Common myeloid progenitor, CD34-positive (primary cell): Measurements from ENCODE around the gene MTCH2.

ENCODE experiments used
- CTCF ChIA-PET: fragments of 350-600 bp; sonication (Branson Sonifier 250); formaldehyde crosslinking; loops from one replicate; lab custom pipeline; 2021; ENCODE audit warnings: antibody characterized with exemption; lab: Charles Lee
- POLR2A ChIA-PET: fragments of 350-600 bp; sonication (Branson Sonifier 250); formaldehyde crosslinking; loops from one replicate; lab custom pipeline; 2021; ENCODE audit warnings: antibody characterized with exemption; lab: Charles Lee
- DNase-seq, 3 donors: peaks; one replicate each; pipeline versions ENCODE4 v3.0.0 to v3.0.0-alpha.2; 2013
- H3K27ac ChIP-seq, 2 experiments: 1 replicate in 1 of 2; 2 replicates in 1 of 2; pipeline ENCODE4 v1.7.0; 2013; ENCODE audit warnings: inconsistent platforms in 2 of 2, low read length in 2 of 2, mild to moderate bottlenecking in 2 of 2, low read depth in 1 of 2, moderate library complexity in 1 of 2; ENCODE audit not compliant: severe bottlenecking in 2 of 2, insufficient read depth in 1 of 2, poor library complexity in 1 of 2
- H3K27me3 ChIP-seq, 5 experiments: replicated peaks in 2 of 5; 1 replicate in 3 of 5; 2 replicates in 2 of 5; pipeline versions ENCODE4 v1.6.1 to v1.7.0; 2013; ENCODE audit warnings: low read length in 4 of 5, mild to moderate bottlenecking in 2 of 5, moderate library complexity in 2 of 5, inconsistent platforms in 1 of 5; ENCODE audit not compliant: insufficient read depth in 5 of 5, control insufficient read depth in 4 of 5
- H3K36me3 ChIP-seq, 4 experiments: 1 replicate in 2 of 4; 2 replicates in 2 of 4; pipeline versions ENCODE4 v1.6.1 to v1.7.0; 2013; ENCODE audit warnings: low read length in 3 of 4, control low read depth in 1 of 4, mild to moderate bottlenecking in 1 of 4; ENCODE audit not compliant: control insufficient read depth in 4 of 4, insufficient read depth in 4 of 4
- H3K4me1 ChIP-seq, 4 experiments: 1 replicate in 3 of 4; 2 replicates in 1 of 4; pipeline versions ENCODE4 v1.6.1 to v1.7.1; 2013; ENCODE audit warnings: low read length in 3 of 4, mild to moderate bottlenecking in 3 of 4, control low read depth in 1 of 4, inconsistent platforms in 1 of 4, moderate library complexity in 1 of 4; ENCODE audit not compliant: control insufficient read depth in 4 of 4, insufficient read depth in 4 of 4; ENCODE audit errors: control extremely low read depth in 1 of 4
- H3K4me3 ChIP-seq, 7 experiments: 1 replicate in 4 of 7; 2 replicates in 3 of 7; pipeline versions ENCODE4 v1.5.1 to v1.7.0; 2013; ENCODE audit warnings: mild to moderate bottlenecking in 7 of 7, low read length in 6 of 7, moderate library complexity in 6 of 7, inconsistent platforms in 2 of 7, low read depth in 2 of 7, control low read depth in 1 of 7; ENCODE audit not compliant: insufficient read depth in 4 of 7, control insufficient read depth in 1 of 7; ENCODE audit errors: extremely low read depth in 1 of 7
- H3K9me3 ChIP-seq, 5 experiments: 1 replicate in 4 of 5; 2 replicates in 1 of 5; pipeline versions ENCODE4 v1.6.1 to v1.7.1; 2013; ENCODE audit warnings: low read length in 4 of 5, mild to moderate bottlenecking in 2 of 5, inconsistent platforms in 1 of 5, low read depth in 1 of 5, moderate library complexity in 1 of 5; ENCODE audit not compliant: control insufficient read depth in 4 of 5, insufficient read depth in 2 of 5; ENCODE audit errors: control extremely low read depth in 1 of 5
- WGBS: methylation state at CpG from one replicate; pipeline ENCODE4 v1.1.5; 2013; ENCODE audit not compliant: insufficient coverage; 5-methylcytosine and 5-hydroxymethylcytosine counted together

The MTCH2 gene

DNA sequence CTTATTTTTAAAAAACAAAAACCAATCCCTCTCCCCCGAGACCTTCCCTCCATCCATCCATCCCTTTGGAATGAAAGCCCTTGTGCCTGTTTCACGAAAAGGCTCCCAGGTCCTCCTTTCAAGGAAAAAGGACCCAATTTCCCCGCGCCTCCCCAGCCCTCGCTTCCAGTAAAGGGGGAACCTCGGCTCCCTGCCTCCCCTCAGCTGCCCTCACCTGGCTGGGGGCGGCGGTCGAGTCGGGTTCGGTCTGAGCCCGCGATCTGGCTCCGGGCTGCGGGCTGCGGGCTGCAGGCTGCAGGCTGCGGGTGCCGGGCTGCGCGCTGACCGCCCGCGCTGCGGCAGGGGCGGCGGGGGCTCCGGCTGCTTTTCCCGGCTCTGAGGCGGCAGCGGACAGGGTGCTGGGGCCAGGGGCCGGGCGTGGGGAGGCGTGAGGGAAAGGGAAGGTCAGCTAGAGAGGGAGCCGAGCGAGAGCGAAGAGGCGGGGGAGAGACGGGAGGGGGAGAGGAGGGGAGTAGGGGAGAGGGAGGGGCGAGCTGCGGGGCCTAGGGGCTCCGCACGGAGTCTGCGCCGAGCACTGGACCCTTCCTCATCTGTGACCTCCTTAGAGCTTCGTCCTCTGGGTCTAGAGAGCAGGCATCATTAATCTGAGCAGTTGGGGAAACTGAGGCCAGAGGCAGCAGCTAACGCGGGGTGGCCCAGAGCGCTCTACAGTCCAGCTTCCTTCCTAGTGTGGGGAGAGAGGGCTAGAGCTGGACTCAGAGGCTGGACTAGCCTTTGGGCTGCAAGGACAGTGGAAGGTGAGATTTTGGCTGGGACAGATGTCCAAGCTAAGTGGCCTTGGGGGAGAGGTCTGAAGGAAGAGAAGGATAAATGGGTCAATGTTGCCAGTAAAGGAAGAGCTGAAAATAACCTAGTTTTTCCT lies 48.2 kb downstream of the MTCH2 start, which contains the start of gene C1QTNF4:
Gene C1QTNF4 (minus strand): TSS at position 478 of the 922 bp plus-strand sequence. CDS start 3,601 bp downstream, outside the sequence.
- Histone ChIP-seq H3K27ac (peak within 1 kb of the TSS in 1 of 2 experiments; percentile 43), H3K9me3 (no peaks in the 10 kb centered on the region), H3K36me3 (peaks cover 0 to 12% (median 5%) of the 10 kb centered on the region in 4 experiments), H3K4me1 (peaks cover 8 to 54% (median 54%) of the 10 kb centered on the region in 4 experiments), H3K4me3 (peak within 1 kb of the TSS; percentile 53 to 88 (median 74)), H3K27me3 (no peaks in the 10 kb centered on the region)
- DNase-seq, result peak in 1 of 3 donors; percentile 49
- ChIA-PET POLR2A (interaction anchor here (0.6 kb wide), 2 partner anchors 33 to 88 kb away, joined by 3 to 5 read pairs; no protein-coding TSS in a partner anchor), CTCF (interaction anchor here (1.2 to 1.6 kb wide), 2 partner anchors 23 to 103 kb away, joined by 4 to 10 read pairs; no protein-coding TSS in a partner anchor)
- WGBS, result 5% methylated on average over 41 of the region's 48 CpGs

DNA sequence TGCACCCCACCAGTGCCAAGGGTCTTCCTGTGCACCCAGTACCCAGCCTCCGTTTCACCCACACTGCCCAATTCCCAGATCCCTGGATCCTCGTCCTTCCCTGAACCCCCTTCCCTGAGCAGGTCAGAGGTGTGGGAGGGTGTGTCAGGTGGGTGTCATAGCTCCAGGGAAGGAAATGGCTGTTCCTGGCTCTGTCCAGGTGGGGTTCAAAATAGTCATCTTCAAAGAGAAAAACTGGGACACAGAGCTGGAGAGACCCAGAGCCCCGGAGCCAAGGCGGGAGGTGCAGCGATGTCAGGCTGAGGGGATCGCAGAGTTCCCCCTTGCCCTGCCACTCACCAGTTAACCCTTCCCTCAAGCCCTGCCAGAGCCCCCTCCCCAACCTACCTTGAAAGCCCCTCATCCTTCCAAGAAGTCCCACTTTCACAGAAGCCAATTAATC lies 48.8 kb downstream of the MTCH2 start:
- Histone ChIP-seq H3K36me3 (peaks cover 0 to 18% (median 8%) of the 10 kb centered on the region in 4 experiments), H3K27me3 (no peaks in the 10 kb centered on the region), H3K9me3 (no peaks in the 10 kb centered on the region), H3K27ac (peak overlapping the region in 1 of 2 experiments; percentile 43), H3K4me3 (peak overlapping the region; percentile 53 to 88 (median 74)), H3K4me1 (peaks cover 8 to 61% (median 60%) of the 10 kb centered on the region in 4 experiments)
- POLR2A ChIA-PET, result interaction anchor here (0.6 kb wide), 2 partner anchors 34 to 87 kb away, joined by 3 to 5 read pairs; no protein-coding TSS in a partner anchor
- 3% methylated on average over 4 of the region's 6 CpGs for WGBS
- DNase-seq, result no peak
- CTCF ChIA-PET, result interaction anchor here (0.6 to 2.3 kb wide), 3 partner anchors 14 to 77 kb away, joined by 3 to 12 read pairs (median 4); partner anchors contain the start of gene CELF1

DNA sequence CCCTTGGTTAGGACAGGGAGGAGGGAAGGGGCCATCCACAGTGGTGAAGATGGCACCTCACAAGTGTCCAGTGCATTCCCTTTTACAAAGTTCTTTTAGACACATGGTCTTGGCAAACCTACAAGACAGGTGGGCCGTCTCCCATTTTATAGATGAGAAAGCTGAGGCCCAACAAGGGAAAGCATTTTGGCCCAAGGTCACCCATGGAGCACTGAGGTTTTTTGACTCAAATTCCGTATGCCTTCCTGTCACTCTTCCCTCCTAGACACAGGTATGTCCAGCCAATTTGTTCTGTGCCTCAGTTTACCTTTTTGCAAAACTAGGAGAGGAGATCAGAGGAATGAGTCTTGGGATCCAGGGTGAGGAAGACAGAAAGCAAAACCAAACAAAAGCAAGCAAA lies 49.4 kb downstream of the MTCH2 start:
- Histone ChIP-seq H3K9me3 (no peaks in the 10 kb centered on the region), H3K27me3 (no peaks in the 10 kb centered on the region), H3K27ac (no peak overlapping the region), H3K4me3 (peak overlapping the region in 6 of 7 experiments; percentile 65 to 88 (median 74)), H3K36me3 (peaks cover 0 to 22% (median 9%) of the 10 kb centered on the region in 4 experiments), H3K4me1 (peaks cover 8 to 66% (median 65%) of the 10 kb centered on the region in 4 experiments)
- DNase-seq, result no peak
- ChIA-PET CTCF (interaction anchor here (0.6 to 2.3 kb wide), 6 partner anchors 13 to 140 kb away, joined by 3 to 12 read pairs (median 4); partner anchors contain the start of gene CELF1), POLR2A (no interaction called here)
- 79% methylated on average over 2 of the region's 2 CpGs for WGBS

DNA sequence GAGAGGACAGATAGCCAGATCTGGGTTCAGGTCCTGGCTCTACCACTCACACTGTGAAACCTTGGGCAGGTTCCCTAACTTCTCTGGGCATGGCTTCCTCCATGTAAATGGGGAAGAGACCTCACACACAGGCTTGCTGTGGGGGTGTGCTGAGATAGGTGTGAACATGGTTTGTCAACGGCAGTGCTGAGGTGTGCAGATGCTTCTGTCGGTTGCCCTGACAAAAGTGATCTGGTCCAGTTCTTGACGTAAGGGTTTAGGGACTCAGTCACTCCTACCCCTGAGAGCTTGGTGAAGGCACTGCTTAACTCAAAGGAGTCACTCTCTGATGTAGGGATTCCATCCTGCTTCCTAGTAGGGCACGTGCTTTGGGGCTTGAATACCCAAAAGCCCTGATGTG lies 50.1 kb downstream of the MTCH2 start:
- Histone ChIP-seq H3K27ac (peak overlapping the region in 1 of 2 experiments; percentile 1), H3K9me3 (no peaks in the 10 kb centered on the region), H3K27me3 (no peaks in the 10 kb centered on the region), H3K36me3 (peaks cover 0 to 25% (median 9%) of the 10 kb centered on the region in 4 experiments), H3K4me3 (peak overlapping the region in 4 of 7 experiments; percentile 38 to 88 (median 56)), H3K4me1 (peaks cover 8 to 74% (median 72%) of the 10 kb centered on the region in 4 experiments)
- WGBS, result 69% methylated on average over 3 of the region's 4 CpGs
- POLR2A ChIA-PET, result interaction anchor here (1.2 kb wide), 1 partner anchor 14 kb away, joined by 3 read pairs; the partner anchor contains the start of genes KBTBD4 and NDUFS3
- peak in 2 of 3 donors; percentile 32 to 53 for DNase-seq
- CTCF ChIA-PET, result interaction anchor here (0.7 to 2.3 kb wide), 10 partner anchors 11 to 328 kb away, joined by 3 to 12 read pairs (median 3); partner anchors contain the start of gene CELF1

DNA sequence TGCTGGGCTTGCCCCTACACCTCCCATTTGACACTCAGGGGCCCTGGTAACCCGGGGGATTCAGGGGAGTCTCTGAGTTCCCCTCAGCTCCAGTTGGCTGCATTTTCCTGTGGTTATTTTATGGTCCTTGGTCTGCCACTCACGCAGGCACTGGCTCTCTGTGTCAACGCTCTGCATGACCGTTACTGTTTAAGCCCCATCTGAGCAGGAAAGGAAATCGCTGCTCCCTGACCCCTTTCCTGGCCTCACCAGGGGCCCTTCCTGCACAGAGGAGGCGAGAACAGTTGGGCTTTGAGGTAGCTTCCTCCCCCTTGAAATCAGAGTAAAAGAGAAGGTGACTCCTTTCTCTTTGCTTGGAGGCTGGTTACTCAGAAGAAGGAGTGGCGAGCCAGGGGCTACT lies 50.6 kb downstream of the MTCH2 start:
- ChIA-PET CTCF (interaction anchor here (0.7 to 2.3 kb wide), 8 partner anchors 10 to 328 kb away, joined by 3 to 12 read pairs (median 3); no protein-coding TSS in a partner anchor), POLR2A (interaction anchor here (1.0 to 1.2 kb wide), 2 partner anchors 13 to 39 kb away, joined by 3 read pairs; partner anchors contain the start of genes CELF1, KBTBD4 and NDUFS3)
- Histone ChIP-seq H3K4me1 (peaks cover 8 to 78% (median 76%) of the 10 kb centered on the region in 4 experiments), H3K9me3 (no peaks in the 10 kb centered on the region), H3K36me3 (peaks cover 0 to 29% (median 9%) of the 10 kb centered on the region in 4 experiments), H3K27ac (peak overlapping the region; percentile 52 to 58), H3K27me3 (no peaks in the 10 kb centered on the region), H3K4me3 (peak overlapping the region in 5 of 7 experiments; percentile 19 to 88 (median 48))
- WGBS, result 6% methylated on average over 7 of the region's 7 CpGs
- DNase-seq, result peak; percentile 47 to 88 (median 85)

DNA sequence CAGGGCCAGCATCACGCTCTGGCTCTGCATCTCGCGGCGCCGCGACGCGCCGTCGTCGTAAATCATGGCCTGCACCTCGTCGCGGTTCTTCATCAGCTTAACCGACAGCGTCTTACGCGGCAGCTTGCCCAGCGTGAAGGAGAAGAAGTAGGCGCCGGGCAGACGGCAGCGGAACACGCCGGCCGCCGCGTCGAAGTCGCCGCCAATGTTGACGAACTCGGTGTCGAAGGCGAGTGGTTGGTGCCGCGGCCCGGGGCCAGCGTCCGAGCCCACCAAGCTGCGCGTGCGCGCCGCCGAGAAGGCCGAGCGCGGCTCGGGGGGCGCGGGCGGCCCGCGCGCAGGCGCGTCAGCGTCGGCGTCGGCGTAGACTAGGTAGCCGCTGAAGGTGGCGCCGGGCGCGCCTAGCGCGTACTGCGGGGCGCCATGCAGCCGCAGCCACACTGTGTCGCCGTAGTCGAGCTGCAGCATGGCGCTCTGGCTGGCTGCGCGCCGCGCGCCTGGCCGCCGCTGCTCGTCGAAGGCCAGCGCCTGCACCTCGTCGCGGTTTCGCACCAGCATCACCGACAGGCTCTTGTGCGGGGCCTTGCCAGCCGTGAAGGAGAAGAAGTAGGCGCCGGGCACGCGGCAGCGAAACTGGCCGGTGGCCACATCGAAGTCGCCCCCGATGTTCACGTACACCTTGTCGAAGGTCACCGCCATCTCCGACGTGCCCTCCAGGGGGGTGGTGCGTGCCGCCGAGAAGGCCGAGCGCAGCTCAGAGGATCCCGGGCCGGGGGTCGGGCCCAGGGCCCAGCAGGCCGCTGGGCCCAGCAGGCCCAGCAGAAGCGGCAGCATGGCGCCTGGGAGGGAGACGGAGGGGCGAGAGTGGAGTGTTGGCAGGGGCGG lies 52.1 kb downstream of the MTCH2 start:
- no peaks in the 10 kb centered on the region for H3K9me3 ChIP-seq
- H3K27me3 ChIP-seq, result no peaks in the 10 kb centered on the region
- CTCF ChIA-PET, result no interaction called here
- POLR2A ChIA-PET, result no interaction called here
- peak overlapping the region in 1 of 2 experiments; percentile 71 for H3K27ac ChIP-seq
- H3K4me3 ChIP-seq, result peak overlapping the region in 1 of 7 experiments; percentile 4
- no peak for DNase-seq
- WGBS, result 93% methylated on average over 107 of the region's 122 CpGs
- H3K4me1 ChIP-seq, result peaks cover 8 to 83% (median 77%) of the 10 kb centered on the region in 4 experiments
- H3K36me3 ChIP-seq, result peaks cover 0 to 41% (median 10%) of the 10 kb centered on the region in 4 experiments
